GM12878 (cell line): ENCODE results near the gene HOXB6. TPM values are rescaled to one million over a fixed set of nuclear protein-coding genes. Genes with fewer than 3 reads are reported as not detected.

Experiments used
- ATF3 ChIP-seq: IDR thresholded peaks from 2 replicates; pipeline ENCODE4 v1.6.1; 2011; ENCODE audit warnings: low read depth, mild to moderate bottlenecking, low read length, moderate library complexity, borderline replicate concordance; ENCODE audit errors: extremely low read depth
- BCLAF1 ChIP-seq: fragments of 450-650 bp; IDR thresholded peaks from 2 replicates; pipeline ENCODE4 v1.6.1; 2017; ENCODE audit warnings: antibody characterized with exemption, mild to moderate bottlenecking, moderate library complexity
- BHLHE40 ChIP-seq, 2 experiments: fragments of 450-650 bp in 1 of 2; IDR thresholded peaks; 2 replicates each; pipeline ENCODE4 v1.6.1; 2011 to 2017; ENCODE audit warnings: low read depth in 2 of 2, borderline replicate concordance in 1 of 2, improper control_type of control experiment in 1 of 2, low read length in 1 of 2, mild to moderate bottlenecking in 1 of 2
- CBX3 ChIP-seq: fragments of 200-600 bp; sonication (generic); IDR thresholded peaks from 2 replicates; pipeline ENCODE4 v1.6.1; 2016; ENCODE audit warnings: low read depth, borderline replicate concordance
- CBX5 ChIP-seq: sonication (generic); IDR thresholded peaks from 2 replicates; pipeline ENCODE4 v1.6.1; 2016; ENCODE audit warnings: low read depth, moderate library complexity, mild to moderate bottlenecking, inconsistent platforms
- CHD1 ChIP-seq: IDR thresholded peaks from 2 replicates; pipeline ENCODE4 v1.6.1; 2012; ENCODE audit warnings: low read depth, low read length, improper control_type of control experiment
- EGR1 ChIP-seq, 2 experiments: IDR thresholded peaks; 1 replicate in 1 of 2; 2 replicates in 1 of 2; pipeline ENCODE4 v1.6.1; 2011 to 2012; ENCODE audit warnings: low read depth in 2 of 2, low read length in 2 of 2, borderline replicate concordance in 1 of 2, mild to moderate bottlenecking in 1 of 2, moderate library complexity in 1 of 2
- GATAD2B ChIP-seq: fragments of 450-650 bp; conservative IDR thresholded peaks from 2 replicates; pipeline ENCODE4 v1.6.1; 2017; ENCODE audit warnings: low read depth, mild to moderate bottlenecking, moderate library complexity
- RAD21 ChIP-seq: IDR thresholded peaks from 2 replicates; pipeline ENCODE4 v1.6.1; 2011; ENCODE audit warnings: mild to moderate bottlenecking, low read depth, low read length, moderate library complexity; ENCODE audit not compliant: insufficient read depth
- RB1 ChIP-seq: fragments of 450-650 bp; formaldehyde crosslinking; IDR thresholded peaks from 2 replicates; pipeline ENCODE4 v1.6.1; 2017; ENCODE audit warnings: mild to moderate bottlenecking, borderline replicate concordance
- RELA ChIP-seq: fragments of 450-650 bp; IDR thresholded peaks from 2 replicates; pipeline ENCODE4 v1.8.0; 2014; ENCODE audit warnings: borderline replicate concordance; ENCODE audit not compliant: partially characterized antibody
- RFX5 ChIP-seq: IDR thresholded peaks from 2 replicates; pipeline ENCODE4 v1.6.1; 2011; ENCODE audit warnings: low read depth, low read length, improper control_type of control experiment
- SMAD5 ChIP-seq: IDR thresholded peaks from 2 replicates; pipeline ENCODE4 v1.6.1; 2016; ENCODE audit warnings: antibody characterized with exemption, low read depth
- SUZ12 ChIP-seq: fragments of 200-600 bp; sonication (generic); IDR thresholded peaks from one replicate; pipeline ENCODE4 v1.6.1; 2018; ENCODE audit warnings: antibody characterized with exemption, mild to moderate bottlenecking; ENCODE audit not compliant: unreplicated experiment
- TAF1 ChIP-seq: IDR thresholded peaks from 2 replicates; pipeline ENCODE4 v1.6.1; 2011; ENCODE audit warnings: mild to moderate bottlenecking, low read depth, low read length, borderline replicate concordance
- polyA plus RNA-seq, 11 experiments: library from polyadenylated mRNA; depleted of rRNA in 4 of 11; unstranded in 6 of 11; stranded (reverse) in 5 of 11; fragments of >200 nt; fragmentation: Nextera tagmentation in 4 of 11; fragmentation: Illumina TruSeq in 1 of 11; extraction: Ambion mirVana in 4 of 11; extraction: Trizol in 1 of 11; gene quantifications; 1 replicate in 1 of 11; 2 replicates in 10 of 11; pipeline versions ENCODE4 v1.2.1 to v1.2.3, GENCODE V29; 2011 to 2016; ENCODE audit warnings: inconsistent platforms in 2 of 11, missing spikeins in 2 of 11, low read depth in 1 of 11
- total RNA-seq, 4 experiments: library from RNA; depleted of rRNA in 3 of 4; stranded (reverse); fragments of >200 nt in 3 of 4; fragmentation: Illumina TruSeq in 1 of 4; extraction: Trizol in 1 of 4; gene quantifications; 2 replicates each; pipeline versions ENCODE4 v1.2.1 to v1.2.3, GENCODE V29; 2013 to 2021
- TF ChIP-seq, protein P1 (sequence below): fragments of 450-650 bp; IDR thresholded peaks from 2 replicates; pipeline ENCODE4 v1.6.1; 2017; ENCODE audit warnings: mild to moderate bottlenecking, moderate library complexity
- TF ChIP-seq, protein P2 (sequence below): fragments of 450-650 bp; IDR thresholded peaks from 2 replicates; pipeline ENCODE4 v1.6.1; 2016; ENCODE audit warnings: mild to moderate bottlenecking

Gene HOXB6
- total and polyA plus RNA-seq, 10 of the 15 experiments (the other 5 are each of a cell fraction or from before 2014, with no cell fraction given), result 0.04 to 0.51 (median 0.09) TPM; not detected in 2

DNA sequence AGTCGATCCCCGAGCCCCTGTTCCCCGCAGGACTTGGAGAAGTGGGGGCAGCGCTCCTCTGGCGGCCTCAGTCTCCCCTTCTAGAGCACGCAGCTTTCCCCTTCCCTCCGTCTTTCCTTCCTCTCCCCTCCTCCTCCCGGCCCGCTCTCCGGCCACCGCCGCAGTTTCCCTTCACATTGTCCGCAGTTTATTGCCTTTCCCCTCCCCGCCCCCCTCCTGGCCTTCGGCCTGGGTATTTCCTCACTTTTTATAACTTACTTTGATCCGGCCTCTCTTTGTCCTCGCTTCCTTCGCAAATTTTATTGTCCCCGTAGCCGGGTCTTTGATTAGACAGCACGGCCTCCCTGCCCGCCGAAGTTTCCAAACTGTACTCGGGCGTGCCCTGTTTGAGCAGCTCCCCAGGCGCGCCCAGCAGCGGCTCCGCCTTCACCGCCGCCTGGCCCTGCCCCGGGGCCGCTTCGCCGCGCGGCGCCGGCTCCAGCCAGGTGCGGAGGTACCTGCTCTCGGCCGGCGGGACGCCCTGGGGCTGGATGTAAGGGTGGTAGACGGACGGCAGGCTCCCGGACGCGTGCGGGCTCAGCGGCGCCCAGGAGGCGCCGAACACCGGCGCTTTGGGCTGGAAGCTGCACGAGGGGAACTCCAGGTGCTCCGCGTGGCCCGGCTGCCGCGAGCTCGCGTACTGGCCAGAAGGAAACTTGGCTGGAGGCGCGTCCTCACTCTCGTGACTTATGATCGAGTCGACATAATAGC lies 20.9 kb upstream of the HOXB6 start (continued):
- TF ChIP-seq, protein P1, sequence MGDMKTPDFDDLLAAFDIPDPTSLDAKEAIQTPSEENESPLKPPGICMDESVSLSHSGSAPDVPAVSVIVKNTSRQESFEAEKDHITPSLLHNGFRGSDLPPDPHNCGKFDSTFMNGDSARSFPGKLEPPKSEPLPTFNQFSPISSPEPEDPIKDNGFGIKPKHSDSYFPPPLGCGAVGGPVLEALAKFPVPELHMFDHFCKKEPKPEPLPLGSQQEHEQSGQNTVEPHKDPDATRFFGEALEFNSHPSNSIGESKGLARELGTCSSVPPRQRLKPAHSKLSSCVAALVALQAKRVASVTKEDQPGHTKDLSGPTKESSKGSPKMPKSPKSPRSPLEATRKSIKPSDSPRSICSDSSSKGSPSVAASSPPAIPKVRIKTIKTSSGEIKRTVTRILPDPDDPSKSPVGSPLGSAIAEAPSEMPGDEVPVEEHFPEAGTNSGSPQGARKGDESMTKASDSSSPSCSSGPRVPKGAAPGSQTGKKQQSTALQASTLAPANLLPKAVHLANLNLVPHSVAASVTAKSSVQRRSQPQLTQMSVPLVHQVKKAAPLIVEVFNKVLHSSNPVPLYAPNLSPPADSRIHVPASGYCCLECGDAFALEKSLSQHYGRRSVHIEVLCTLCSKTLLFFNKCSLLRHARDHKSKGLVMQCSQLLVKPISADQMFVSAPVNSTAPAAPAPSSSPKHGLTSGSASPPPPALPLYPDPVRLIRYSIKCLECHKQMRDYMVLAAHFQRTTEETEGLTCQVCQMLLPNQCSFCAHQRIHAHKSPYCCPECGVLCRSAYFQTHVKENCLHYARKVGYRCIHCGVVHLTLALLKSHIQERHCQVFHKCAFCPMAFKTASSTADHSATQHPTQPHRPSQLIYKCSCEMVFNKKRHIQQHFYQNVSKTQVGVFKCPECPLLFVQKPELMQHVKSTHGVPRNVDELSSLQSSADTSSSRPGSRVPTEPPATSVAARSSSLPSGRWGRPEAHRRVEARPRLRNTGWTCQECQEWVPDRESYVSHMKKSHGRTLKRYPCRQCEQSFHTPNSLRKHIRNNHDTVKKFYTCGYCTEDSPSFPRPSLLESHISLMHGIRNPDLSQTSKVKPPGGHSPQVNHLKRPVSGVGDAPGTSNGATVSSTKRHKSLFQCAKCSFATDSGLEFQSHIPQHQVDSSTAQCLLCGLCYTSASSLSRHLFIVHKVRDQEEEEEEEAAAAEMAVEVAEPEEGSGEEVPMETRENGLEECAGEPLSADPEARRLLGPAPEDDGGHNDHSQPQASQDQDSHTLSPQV, result no peak
- no peak for TF ChIP-seq TAF1
- TF ChIP-seq GATAD2B, result 0 out of 2 replicates have a peak, but pooled peaks have one; percentile 25
- peak; percentile 18; the same call in 1 of the 2 replicates for TF ChIP-seq RB1
- no peak for TF ChIP-seq ATF3
- TF ChIP-seq RELA, result no peak
- no peak for TF ChIP-seq CHD1
- peak in 1 of 2 experiments; percentile 45; a peak in 1 of 4 replicates for TF ChIP-seq BHLHE40 (IDR thresholded peaks at IDR 0.05; ENCODE audit: borderline replicate concordance in 1 of 2, low read depth in 2 of 2, low read length in 1 of 2)
- TF ChIP-seq, protein P2, sequence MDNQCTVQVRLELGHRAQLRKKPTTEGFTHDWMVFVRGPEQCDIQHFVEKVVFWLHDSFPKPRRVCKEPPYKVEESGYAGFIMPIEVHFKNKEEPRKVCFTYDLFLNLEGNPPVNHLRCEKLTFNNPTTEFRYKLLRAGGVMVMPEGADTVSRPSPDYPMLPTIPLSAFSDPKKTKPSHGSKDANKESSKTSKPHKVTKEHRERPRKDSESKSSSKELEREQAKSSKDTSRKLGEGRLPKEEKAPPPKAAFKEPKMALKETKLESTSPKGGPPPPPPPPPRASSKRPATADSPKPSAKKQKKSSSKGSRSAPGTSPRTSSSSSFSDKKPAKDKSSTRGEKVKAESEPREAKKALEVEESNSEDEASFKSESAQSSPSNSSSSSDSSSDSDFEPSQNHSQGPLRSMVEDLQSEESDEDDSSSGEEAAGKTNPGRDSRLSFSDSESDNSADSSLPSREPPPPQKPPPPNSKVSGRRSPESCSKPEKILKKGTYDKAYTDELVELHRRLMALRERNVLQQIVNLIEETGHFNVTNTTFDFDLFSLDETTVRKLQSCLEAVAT, result no peak
- TF ChIP-seq CBX5, result no peak
- no peak for TF ChIP-seq CBX3
- no peak for TF ChIP-seq EGR1 (IDR thresholded peaks at IDR 0.05; ENCODE audit: borderline replicate concordance in 1 of 2, low read depth in 2 of 2, low read length in 2 of 2)
- peak; percentile 90 for TF ChIP-seq SUZ12
- TF ChIP-seq RAD21, result no peak
- no peak for TF ChIP-seq BCLAF1
- TF ChIP-seq RFX5, result no peak
- no peak for TF ChIP-seq SMAD5
